ENCODE results near the gene PMPCA.

The PMPCA gene

DNA sequence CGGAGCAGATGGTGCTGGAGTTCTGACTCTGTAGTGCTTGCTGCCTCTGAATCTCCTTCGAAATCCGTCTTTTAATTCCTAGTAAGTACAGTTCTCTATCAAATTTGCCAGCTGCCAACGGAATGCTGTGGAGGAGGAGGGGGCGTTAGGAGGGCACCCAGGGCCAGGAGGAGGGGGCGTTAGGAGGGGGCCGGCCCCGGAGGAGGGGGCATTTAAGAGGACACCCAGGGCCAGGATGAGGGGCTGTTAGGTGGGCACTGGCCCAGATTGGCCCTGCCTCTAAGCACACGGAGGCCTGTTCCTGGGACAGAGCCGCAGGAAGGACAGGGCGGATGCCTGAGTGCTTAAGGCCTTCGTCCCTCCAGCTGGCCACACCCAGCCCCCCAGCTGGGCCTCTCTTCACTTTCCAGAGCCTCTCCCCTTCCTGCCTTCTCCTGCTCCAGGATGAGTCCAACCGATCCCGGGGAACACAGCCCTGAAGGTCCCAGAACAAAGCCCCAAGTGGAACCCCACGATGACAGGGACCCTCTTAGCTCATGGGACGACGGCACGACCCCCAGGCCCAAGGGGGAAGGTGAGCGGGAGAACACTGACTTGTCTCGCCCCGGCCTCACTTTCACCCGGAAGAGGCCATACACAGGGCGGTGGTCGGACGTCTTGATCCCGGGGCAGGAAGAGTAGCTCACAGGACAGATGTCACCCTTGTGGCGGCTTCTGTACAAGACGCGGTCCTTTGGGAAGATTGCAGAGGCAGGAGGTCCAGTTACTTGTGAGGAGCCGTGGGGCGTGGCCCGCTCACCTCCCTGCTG is 19.4 kb downstream of the PMPCA start:
- Histone ChIP-seq H3K36me3 (ENCODE audit: control insufficient read depth, insufficient read depth, low read length) (peaks cover 65% of the 10 kb centered on the region), H3K27ac (ENCODE audit: low read depth, low read length, severe bottlenecking) (no peak overlapping the region), H3K4me1 (ENCODE audit: control insufficient read depth, insufficient read depth, low read length, poor library complexity, severe bottlenecking) (no peaks in the 10 kb centered on the region), H3K9me3 (ENCODE audit: control insufficient read depth, low read length) (no peaks in the 10 kb centered on the region), H3K4me3 (ENCODE audit: extremely low read depth, insufficient read depth, low read length, poor library complexity, severe bottlenecking) (no peak overlapping the region)
- WGBS, 2 experiments (ENCODE audit: insufficient coverage in 2 of 2) = 96 to 97% methylated on average over 28 to 30 of the region's 32 CpGs

GRCh38 chr9:136430588-136431234 is 20.3 kb downstream of the PMPCA start:
- Histone ChIP-seq H3K4me1 (ENCODE audit: control insufficient read depth, insufficient read depth, low read length, poor library complexity, severe bottlenecking) (no peaks in the 10 kb centered on the region), H3K9me3 (ENCODE audit: control insufficient read depth, low read length) (no peaks in the 10 kb centered on the region), H3K4me3 (ENCODE audit: extremely low read depth, insufficient read depth, low read length, poor library complexity, severe bottlenecking) (no peak overlapping the region), H3K36me3 (ENCODE audit: control insufficient read depth, insufficient read depth, low read length) (peaks cover 65% of the 10 kb centered on the region), H3K27ac (ENCODE audit: low read depth, low read length, severe bottlenecking) (no peak overlapping the region)
- WGBS, 2 experiments (ENCODE audit: insufficient coverage in 2 of 2) = 97 to 98% methylated on average over 16 to 20 of the region's 29 CpGs

- Histone ChIP-seq H3K36me3 (ENCODE audit: control insufficient read depth, insufficient read depth, low read length) (peaks cover 62% of the 10 kb centered on the region), H3K27ac (ENCODE audit: low read depth, low read length, severe bottlenecking) (no peak overlapping the region), H3K9me3 (ENCODE audit: control insufficient read depth, low read length) (no peaks in the 10 kb centered on the region), H3K4me1 (ENCODE audit: control insufficient read depth, insufficient read depth, low read length, poor library complexity, severe bottlenecking) (no peaks in the 10 kb centered on the region), H3K4me3 (ENCODE audit: extremely low read depth, insufficient read depth, low read length, poor library complexity, severe bottlenecking) (no peak overlapping the region)
- WGBS, 2 experiments (ENCODE audit: insufficient coverage in 2 of 2) = 96 to 97% methylated on average over 32 of the region's 36 CpGs
Observed at GRCh38 chr9:136431782-136432350, 21.4 kb downstream of the PMPCA start.

GRCh38 chr9:136432591-136432990 is 22.1 kb downstream of the PMPCA start:
- H3K27ac ChIP-seq (ENCODE audit: low read depth, low read length, severe bottlenecking) = no peak overlapping the region
- peaks cover 64% of the 10 kb centered on the region for H3K36me3 ChIP-seq (ENCODE audit: control insufficient read depth, insufficient read depth, low read length)
- 85 to 86% methylated on average over 25 to 26 of the region's 26 CpGs for WGBS, 2 experiments (ENCODE audit: insufficient coverage in 2 of 2)
- H3K4me1 ChIP-seq (ENCODE audit: control insufficient read depth, insufficient read depth, low read length, poor library complexity, severe bottlenecking) = peaks cover 4% of the 10 kb centered on the region
- H3K4me3 ChIP-seq (ENCODE audit: extremely low read depth, insufficient read depth, low read length, poor library complexity, severe bottlenecking) = no peak overlapping the region
- H3K9me3 ChIP-seq (ENCODE audit: control insufficient read depth, low read length) = no peaks in the 10 kb centered on the region

DNA sequence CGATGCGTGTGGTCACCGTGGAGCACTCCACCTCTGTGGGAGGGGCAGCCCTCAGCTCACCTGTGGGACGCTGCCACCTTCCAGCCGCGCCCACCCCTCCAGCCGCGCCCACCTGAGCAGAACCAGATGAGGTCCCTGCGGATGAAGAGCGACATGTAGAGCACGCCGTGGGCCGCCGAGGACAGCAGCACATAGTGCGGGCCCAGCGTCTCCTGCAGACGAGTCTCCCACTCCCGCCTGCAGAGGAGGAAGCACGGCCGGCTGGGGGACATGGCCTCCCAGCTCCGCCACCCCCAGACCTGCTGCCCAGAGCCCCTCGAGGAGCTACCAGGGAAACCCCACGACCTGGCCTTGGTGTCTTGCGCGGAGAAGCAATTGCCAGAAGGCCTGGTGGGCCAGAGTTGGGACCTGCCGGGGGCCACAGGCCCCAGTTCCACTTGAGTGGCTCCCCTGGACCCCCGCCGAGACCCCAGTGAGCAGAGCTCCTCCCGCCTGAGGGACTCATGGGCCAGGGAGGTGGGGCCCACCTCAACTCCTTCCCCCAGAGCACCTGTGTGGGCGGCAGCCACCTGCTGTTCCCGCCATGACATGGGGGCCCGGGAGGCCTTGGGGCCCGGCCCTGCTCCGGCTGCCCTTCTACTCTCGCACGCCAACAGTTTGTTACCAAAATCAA is 22.7 kb downstream of the PMPCA start:
- peaks cover 8% of the 10 kb centered on the region for H3K4me1 ChIP-seq (ENCODE audit: control insufficient read depth, insufficient read depth, low read length, poor library complexity, severe bottlenecking)
- WGBS, 2 experiments (ENCODE audit: insufficient coverage in 2 of 2) = 92 to 94% methylated on average over 22 to 35 of the region's 36 CpGs
- no peak overlapping the region for H3K4me3 ChIP-seq (ENCODE audit: extremely low read depth, insufficient read depth, low read length, poor library complexity, severe bottlenecking)
- peaks cover 61% of the 10 kb centered on the region for H3K36me3 ChIP-seq (ENCODE audit: control insufficient read depth, insufficient read depth, low read length)
- H3K9me3 ChIP-seq (ENCODE audit: control insufficient read depth, low read length) = no peaks in the 10 kb centered on the region
- no peak overlapping the region for H3K27ac ChIP-seq (ENCODE audit: low read depth, low read length, severe bottlenecking)

- H3K4me3 ChIP-seq (ENCODE audit: extremely low read depth, insufficient read depth, low read length, poor library complexity, severe bottlenecking) = no peak overlapping the region
- no peak overlapping the region for H3K27ac ChIP-seq (ENCODE audit: low read depth, low read length, severe bottlenecking)
- H3K4me1 ChIP-seq (ENCODE audit: control insufficient read depth, insufficient read depth, low read length, poor library complexity, severe bottlenecking) = peaks cover 8% of the 10 kb centered on the region
- H3K36me3 ChIP-seq (ENCODE audit: control insufficient read depth, insufficient read depth, low read length) = peaks cover 53% of the 10 kb centered on the region
- WGBS, 2 experiments (ENCODE audit: insufficient coverage in 2 of 2) = 95 to 96% methylated on average over 33 to 35 of the region's 37 CpGs
- no peaks in the 10 kb centered on the region for H3K9me3 ChIP-seq (ENCODE audit: control insufficient read depth, low read length)
Observed at GRCh38 chr9:136433849-136434579, 23.6 kb downstream of the PMPCA start.

GRCh38 chr9:136434580-136435169 is 24.2 kb downstream of the PMPCA start:
- H3K36me3 ChIP-seq (ENCODE audit: control insufficient read depth, insufficient read depth, low read length) = peaks cover 47% of the 10 kb centered on the region
- H3K4me1 ChIP-seq (ENCODE audit: control insufficient read depth, insufficient read depth, low read length, poor library complexity, severe bottlenecking) = peaks cover 8% of the 10 kb centered on the region
- no peak overlapping the region for H3K27ac ChIP-seq (ENCODE audit: low read depth, low read length, severe bottlenecking)
- no peak overlapping the region for H3K4me3 ChIP-seq (ENCODE audit: extremely low read depth, insufficient read depth, low read length, poor library complexity, severe bottlenecking)
- 98 to 99% methylated on average over 10 to 11 of the region's 17 CpGs for WGBS, 2 experiments (ENCODE audit: insufficient coverage in 2 of 2)
- H3K9me3 ChIP-seq (ENCODE audit: control insufficient read depth, low read length) = no peaks in the 10 kb centered on the region

DNA sequence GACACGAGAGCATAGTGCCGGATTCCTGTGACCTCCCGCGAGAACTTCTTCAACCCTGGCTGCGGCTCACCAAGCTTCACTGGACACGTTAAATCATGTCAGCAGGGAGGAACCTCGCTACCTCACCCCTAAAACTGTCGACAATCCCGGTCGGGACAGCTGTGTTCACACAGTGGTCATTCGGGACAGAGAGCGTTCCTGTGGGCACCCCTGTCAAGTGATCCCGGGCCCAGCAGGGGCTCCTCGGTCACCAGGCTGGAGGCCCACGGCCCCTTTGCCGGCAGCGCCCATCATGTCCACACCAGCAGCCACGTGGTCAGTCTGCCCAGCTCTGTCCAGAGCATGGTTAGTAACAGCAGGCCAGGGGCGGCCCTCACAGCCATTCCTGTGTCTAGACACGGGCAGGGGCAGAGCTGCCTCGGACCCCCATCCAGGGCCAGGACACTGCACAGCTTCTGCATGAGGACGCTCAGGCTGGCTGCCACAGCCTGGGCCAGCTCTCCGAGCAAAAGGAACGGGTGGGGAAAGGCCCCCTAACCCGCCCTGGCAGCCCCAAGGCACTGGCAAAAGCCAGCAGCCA is 25.7 kb downstream of the PMPCA start:
- peaks cover 46% of the 10 kb centered on the region for H3K36me3 ChIP-seq (ENCODE audit: control insufficient read depth, insufficient read depth, low read length)
- no peaks in the 10 kb centered on the region for H3K9me3 ChIP-seq (ENCODE audit: control insufficient read depth, low read length)
- H3K4me3 ChIP-seq (ENCODE audit: extremely low read depth, insufficient read depth, low read length, poor library complexity, severe bottlenecking) = no peak overlapping the region
- H3K27ac ChIP-seq (ENCODE audit: low read depth, low read length, severe bottlenecking) = no peak overlapping the region
- H3K4me1 ChIP-seq (ENCODE audit: control insufficient read depth, insufficient read depth, low read length, poor library complexity, severe bottlenecking) = peaks cover 11% of the 10 kb centered on the region
- 84 to 88% methylated on average over 25 of the region's 25 CpGs for WGBS, 2 experiments (ENCODE audit: insufficient coverage in 2 of 2)

DNA sequence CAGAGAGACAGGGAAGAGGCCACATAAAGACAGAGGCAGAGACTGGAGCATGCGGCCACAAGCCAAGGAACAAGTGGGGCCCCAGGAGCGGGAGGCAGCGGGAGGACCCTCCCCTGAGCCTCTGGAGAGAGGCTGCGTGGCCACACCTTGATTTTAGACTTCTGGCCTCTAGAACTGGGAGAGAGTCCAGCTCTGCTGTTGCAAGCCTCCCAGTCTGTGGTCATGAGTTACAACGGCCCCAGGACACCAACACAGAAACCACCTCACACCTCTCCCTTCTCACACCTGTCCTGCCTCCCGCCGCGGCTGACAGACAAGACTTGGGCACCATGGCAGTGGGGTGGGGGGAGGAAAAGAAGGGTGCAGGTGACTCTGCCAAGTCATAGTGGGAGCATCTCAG is 27.0 kb downstream of the PMPCA start:
- WGBS, 2 experiments (ENCODE audit: insufficient coverage in 2 of 2) = 96 to 97% methylated on average over 4 of the region's 8 CpGs
- H3K36me3 ChIP-seq (ENCODE audit: control insufficient read depth, insufficient read depth, low read length) = peaks cover 52% of the 10 kb centered on the region
- peak overlapping the region; percentile 84 for H3K4me3 ChIP-seq (ENCODE audit: extremely low read depth, insufficient read depth, low read length, poor library complexity, severe bottlenecking)

More for the DNA sequence above, 27.0 kb downstream of the PMPCA start:
- H3K9me3 ChIP-seq (ENCODE audit: control insufficient read depth, low read length) = no peaks in the 10 kb centered on the region
- no peak overlapping the region for H3K27ac ChIP-seq (ENCODE audit: low read depth, low read length, severe bottlenecking)
- peaks cover 11% of the 10 kb centered on the region for H3K4me1 ChIP-seq (ENCODE audit: control insufficient read depth, insufficient read depth, low read length, poor library complexity, severe bottlenecking)
